Measurements from ENCODE around the gene MBNL3.

MBNL3 gene

GRCh38 chrX:132489578-132490419 is 961 bp upstream of the MBNL3 start:
- H3K4me3 ChIP-seq (ENCODE audit: low read depth, low read length) = peak overlapping the region; percentile 73
- TF ChIP-seq CTCF (IDR thresholded peaks at IDR 0.05; ENCODE audit: low read depth, low read length, missing control alignments) = no peak
- DNase-seq (ENCODE audit: low read depth) = no peak

GRCh38 chrX:132488180-132488705 is 595 bp downstream of the MBNL3 start:
- DNase-seq (ENCODE audit: low read depth) = no peak
- H3K4me3 ChIP-seq (ENCODE audit: low read depth, low read length) = peak overlapping the region; percentile 73
- TF ChIP-seq CTCF (IDR thresholded peaks at IDR 0.05; ENCODE audit: low read depth, low read length, missing control alignments) = no peak

- peak overlapping the region; percentile 73; the same call in 1 of the 2 replicates for H3K4me3 ChIP-seq (ENCODE audit: low read depth, low read length)
Observed at GRCh38 chrX:132486599-132487178, 2.1 kb downstream of the MBNL3 start.

GRCh38 chrX:132483951-132484350 is 4.9 kb downstream of the MBNL3 start:
- H3K4me3 ChIP-seq (ENCODE audit: low read depth, low read length) = no peak overlapping the region
- TF ChIP-seq CTCF (IDR thresholded peaks at IDR 0.05; ENCODE audit: low read depth, low read length, missing control alignments) = no peak
- no peak for DNase-seq (ENCODE audit: low read depth)

More at GRCh38 chrX:132486599-132487178, 2.1 kb downstream of the MBNL3 start:
- DNase-seq (ENCODE audit: low read depth) = no peak
- no peak for TF ChIP-seq CTCF (IDR thresholded peaks at IDR 0.05; ENCODE audit: low read depth, low read length, missing control alignments)

GRCh38 chrX:132483488-132483887 is 5.3 kb downstream of the MBNL3 start:
- H3K4me3 ChIP-seq (ENCODE audit: low read depth, low read length) = no peak overlapping the region
- TF ChIP-seq CTCF (IDR thresholded peaks at IDR 0.05; ENCODE audit: low read depth, low read length, missing control alignments) = no peak
- DNase-seq (ENCODE audit: low read depth) = no peak

- no peak for DNase-seq (ENCODE audit: low read depth)
- H3K4me3 ChIP-seq (ENCODE audit: low read depth, low read length) = no peak overlapping the region
- no peak for TF ChIP-seq CTCF (IDR thresholded peaks at IDR 0.05; ENCODE audit: low read depth, low read length, missing control alignments)
Observed at GRCh38 chrX:132482632-132483031, 6.2 kb downstream of the MBNL3 start.
